GM19035 (cell line): ENCODE data around the gene STAT3.
A peak's percentile ranks its signal among the peaks of the same experiment; 100 is the strongest.
"Not testable (repeated sequence)": the region's sequence is repeated elsewhere in the genome, so short reads cannot be mapped to it uniquely, and the experiment has no call there.

Experiments used
- ATAC-seq: cut with Tn5 transposase; IDR thresholded peaks from one replicate; pipeline ENCODE4 v1.9.1; 2021; ENCODE audit not compliant: unreplicated experiment

STAT3 gene

GRCh38 chr17:42303694-42304093, 84.5 kb downstream of the STAT3 start:
- ATAC-seq: no peak

DNA sequence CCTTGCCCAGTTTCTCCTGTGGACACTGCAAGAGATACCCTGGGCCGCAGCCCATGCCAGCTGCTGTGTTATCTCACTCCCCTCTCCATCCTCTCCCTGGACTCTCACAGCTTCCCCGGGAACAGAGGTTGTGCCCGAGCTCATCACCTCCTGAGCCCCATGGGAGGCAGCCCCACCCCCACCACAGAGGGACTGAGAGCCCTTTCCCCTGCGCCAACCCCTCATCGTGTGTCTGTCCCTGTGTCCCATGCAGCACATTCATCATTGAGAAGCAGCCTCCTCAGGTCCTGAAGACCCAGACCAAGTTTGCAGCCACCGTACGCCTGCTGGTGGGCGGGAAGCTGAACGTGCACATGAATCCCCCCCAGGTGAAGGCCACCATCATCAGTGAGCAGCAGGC, 87.2 kb downstream of the STAT3 start:
- ATAC-seq: no peak

DNA sequence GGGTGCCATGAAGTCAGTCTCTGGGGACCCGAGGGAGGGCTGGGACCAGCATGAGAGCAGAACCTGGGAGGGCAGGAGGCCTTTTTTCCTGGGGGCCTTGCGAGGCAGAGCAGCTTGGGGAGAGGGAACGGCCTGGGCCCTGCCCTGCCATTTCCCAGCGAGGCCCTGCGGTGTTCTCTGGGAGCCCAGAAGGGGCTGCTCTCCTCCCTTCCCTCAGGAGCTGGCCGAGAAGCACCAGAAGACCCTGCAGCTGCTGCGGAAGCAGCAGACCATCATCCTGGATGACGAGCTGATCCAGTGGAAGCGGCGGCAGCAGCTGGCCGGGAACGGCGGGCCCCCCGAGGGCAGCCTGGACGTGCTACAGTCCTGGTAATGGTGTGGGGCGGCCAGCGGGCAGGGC, 88.3 kb downstream of the STAT3 start:
- not testable (repeated sequence) for ATAC-seq

GRCh38 chr17:42299361-42299760, 88.9 kb downstream of the STAT3 start:
- not testable (repeated sequence) for ATAC-seq

GRCh38 chr17:42297775-42298174, 90.5 kb downstream of the STAT3 start:
- ATAC-seq: not testable (repeated sequence)

DNA sequence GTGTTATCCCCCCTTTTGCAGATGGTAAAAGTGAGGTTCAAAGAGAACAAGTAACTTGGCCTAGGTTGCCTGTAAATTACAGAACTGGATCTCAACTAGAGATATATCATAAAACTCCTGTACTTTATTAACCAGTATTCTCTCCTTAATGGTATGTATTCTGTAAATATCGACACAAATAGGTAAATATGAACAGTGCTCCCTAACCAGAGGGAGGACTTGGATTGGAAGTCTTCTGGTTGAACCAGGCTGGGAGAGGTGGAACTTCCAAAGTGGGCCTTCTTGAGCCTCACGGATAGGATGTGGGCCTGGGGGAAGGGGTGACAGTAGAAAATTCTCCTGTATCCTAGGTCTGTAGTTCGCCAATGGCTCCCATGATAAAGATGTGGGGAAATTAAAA, 92.2 kb downstream of the STAT3 start:
- ATAC-seq: no peak

GRCh38 chr17:42294469-42295398, 93.5 kb downstream of the STAT3 start:
- no peak for ATAC-seq

DNA sequence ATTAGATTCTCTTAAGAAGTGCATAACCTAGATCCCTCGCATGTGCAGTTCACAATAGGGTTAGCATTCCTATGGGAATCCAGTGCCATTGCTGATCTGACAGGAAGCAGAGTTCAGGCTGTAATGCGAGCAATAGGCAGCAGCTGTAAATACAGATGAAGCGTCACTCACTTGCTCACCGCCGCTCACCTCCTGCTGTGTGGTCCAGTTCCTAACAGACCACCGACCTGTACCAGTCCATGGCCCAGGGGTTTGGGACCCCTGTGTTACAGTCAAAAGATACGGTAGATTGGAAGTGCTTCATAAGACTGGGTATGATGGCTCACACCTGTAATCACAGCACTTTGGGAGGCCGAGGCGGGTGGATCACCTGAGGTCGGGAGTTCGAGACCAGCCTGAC, 97.1 kb downstream of the STAT3 start:
- ATAC-seq: no peak

GRCh38 chr17:42290577-42290976, 97.7 kb downstream of the STAT3 start:
- ATAC-seq: no peak

DNA sequence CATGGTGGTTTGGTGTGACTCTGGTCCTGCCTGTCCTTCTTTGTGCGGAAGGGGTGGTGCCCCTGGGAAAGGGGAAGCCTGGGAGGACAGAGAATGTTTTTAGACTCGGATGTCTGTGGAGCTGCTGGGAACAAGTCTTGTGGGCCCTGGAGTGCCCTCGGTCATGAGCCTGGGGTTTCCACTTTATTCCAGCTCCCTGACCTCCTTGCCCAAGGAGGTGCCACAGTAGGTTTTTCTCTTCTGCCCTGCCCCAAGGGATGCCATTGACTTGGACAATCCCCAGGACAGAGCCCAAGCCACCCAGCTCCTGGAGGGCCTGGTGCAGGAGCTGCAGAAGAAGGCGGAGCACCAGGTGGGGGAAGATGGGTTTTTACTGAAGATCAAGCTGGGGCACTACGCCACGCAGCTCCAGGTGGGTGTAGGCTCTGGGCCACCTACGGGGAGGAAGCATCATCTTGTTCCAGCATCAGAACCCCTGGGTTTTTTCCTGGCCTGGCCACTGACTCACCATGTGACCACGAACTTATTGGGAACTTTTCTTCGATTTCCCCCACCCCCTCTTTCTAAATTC, 98.5 kb downstream of the STAT3 start:
- no peak for ATAC-seq

DNA sequence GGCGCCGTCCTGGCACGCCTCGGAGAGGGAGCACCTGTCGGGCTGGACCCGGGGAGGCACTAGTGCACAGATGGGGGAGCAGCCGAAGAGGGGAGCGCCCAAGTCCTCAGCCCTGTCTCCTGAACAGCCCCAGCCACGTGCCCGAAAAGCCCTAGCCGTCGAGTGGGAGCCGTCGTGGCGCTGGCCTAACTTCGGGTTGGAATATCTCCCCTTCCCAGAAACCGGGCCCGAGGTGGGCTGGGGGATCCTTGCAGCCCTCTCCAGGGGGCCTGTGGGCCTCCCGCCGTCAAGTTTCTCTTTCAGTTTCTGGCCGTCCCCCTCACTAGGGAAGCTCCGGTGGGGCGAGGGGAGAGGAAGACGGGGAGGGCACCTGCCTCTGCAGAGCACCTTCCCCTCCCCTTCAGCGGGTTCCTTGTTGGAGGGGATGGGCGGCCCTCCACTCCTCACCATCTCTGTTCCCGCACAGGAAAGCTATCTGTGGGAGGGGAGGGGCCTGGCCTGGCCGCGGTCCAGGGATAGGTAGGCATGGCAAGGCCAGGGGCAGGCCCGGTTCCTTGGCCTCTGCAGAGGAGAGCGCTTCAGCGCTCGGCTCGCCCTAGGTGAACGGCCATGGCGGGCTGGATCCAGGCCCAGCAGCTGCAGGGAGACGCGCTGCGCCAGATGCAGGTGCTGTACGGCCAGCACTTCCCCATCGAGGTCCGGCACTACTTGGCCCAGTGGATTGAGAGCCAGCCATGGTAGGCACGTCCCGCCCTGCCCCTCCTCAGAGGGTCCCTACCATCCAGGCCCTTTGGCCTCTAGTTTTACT, 99.2 kb downstream of the STAT3 start:
- peak; percentile 21 for ATAC-seq

DNA sequence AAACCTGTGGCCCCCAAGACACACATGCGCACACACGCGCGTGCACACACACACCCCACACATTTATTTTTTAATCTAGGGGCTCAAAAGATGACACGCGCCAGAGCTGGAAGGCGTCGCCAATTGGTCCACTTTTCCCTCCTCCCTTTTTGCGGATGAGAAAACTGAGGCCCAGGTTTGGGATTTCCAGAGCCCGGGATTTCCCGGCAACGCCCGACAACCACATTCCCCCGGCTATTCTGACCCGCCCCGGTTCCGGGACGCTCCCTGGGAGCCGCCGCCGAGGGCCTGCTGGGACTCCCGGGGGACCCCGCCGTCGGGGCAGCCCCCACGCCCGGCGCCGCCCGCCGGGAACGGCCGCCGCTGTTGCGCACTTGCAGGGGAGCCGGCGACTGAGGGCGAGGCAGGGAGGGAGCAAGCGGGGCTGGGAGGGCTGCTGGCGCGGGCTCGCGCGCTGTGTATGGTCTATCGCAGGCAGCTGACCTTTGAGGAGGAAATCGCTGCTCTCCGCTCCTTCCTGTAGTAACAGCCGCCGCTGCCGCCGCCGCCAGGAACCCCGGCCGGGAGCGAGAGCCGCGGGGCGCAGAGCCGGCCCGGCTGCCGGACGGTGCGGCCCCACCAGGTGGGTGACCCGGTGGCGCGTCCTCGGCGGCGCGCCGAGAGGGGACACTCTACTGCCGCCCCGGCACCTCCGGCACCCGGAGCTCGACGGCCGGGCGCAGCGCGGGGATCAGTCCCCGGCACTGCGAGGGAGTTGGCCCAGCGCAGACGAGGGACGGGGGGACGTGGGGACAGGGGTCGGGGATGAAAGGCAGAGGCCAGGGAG, 100.1 kb downstream of the STAT3 start, which contains the start of gene STAT5A:
Gene STAT5A (plus strand): TSS at position 522 of the 826 bp plus-strand sequence. CDS start 914 bp downstream, outside the sequence.
- peak; percentile 49 for ATAC-seq

- peak; percentile 25 for ATAC-seq
These were observed 100.8 kb downstream of the STAT3 start for GRCh38 chr17:42287305-42287976.

- ATAC-seq: no peak
These were observed 101.6 kb downstream of the STAT3 start for GRCh38 chr17:42286411-42287221.

DNA sequence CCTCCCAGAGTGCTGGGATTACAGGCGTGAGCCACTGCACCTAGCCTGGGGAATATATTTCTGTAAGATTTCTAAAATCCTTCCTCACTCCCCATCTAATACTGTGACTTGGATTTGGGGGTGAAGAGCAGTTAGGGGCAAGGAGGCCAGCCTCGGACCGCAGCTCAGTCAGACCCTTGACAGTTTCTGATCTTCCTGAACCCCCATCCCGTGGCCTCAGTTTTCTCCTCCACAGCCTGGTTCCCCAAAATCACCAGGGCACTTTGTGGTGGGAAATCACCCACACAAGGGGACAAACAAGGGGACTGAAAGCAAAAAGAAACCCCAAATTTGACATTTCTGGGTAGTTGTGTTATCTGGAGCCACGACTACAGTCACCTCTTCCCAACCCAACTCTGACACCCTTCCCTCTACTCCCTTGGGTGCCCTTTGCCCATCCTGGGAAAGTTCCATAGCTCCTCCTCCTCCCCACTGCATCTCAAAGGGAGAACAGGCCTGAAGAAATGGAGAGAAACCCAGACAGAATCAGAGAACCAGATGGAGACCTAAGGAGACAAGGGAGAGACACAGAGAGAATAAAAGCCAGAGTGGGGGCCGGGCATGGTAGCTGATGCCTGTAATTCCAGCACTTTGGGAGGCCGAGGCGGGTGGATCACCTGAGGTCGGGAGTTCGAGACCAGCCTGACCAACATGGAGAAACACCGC, 102.7 kb downstream of the STAT3 start:
- ATAC-seq: no peak

DNA sequence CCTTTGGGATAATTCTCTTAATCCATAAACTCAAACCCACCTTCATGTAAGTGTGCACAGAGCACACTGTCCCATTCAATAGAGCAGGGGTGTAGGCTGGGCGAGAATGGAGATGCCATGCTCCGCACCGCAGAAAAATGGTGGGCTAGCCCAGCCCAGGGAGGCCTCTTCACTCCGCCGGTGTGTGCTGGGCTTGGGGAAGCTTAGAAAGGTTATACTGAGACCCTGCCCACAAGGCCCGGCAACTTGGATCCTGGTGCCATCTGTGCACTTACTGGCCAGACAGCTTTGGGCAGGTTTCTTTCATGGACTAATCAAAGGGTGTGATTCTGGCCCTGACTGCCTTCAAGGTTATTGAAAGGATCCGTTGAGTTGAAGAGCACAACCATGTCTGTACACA, 103.7 kb downstream of the STAT3 start:
- ATAC-seq: no peak

DNA sequence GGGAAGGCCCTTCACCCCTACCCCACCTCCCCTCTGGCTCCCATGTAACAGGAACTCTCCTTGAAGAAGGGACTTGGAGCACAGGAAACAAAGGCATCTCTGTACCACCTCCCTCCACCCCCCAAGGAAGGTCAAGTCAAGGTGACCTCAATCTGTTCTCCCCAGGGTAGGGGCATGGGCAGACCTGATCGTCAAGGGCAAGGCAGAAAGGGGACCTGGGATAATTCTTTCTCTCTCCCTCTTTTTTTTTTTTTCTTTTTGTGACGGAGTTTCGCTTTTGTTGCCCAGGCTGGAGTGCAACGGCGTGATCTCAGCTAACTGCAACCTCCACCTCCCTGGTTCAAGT, 104.2 kb downstream of the STAT3 start:
- no peak for ATAC-seq

- ATAC-seq: no peak
These were observed 104.8 kb downstream of the STAT3 start for GRCh38 chr17:42283241-42284023.
